ENCODE results near the gene HPS6.

GRCh38 chr10:102090772-102091171 lies 25.6 kb downstream of the HPS6 start:
- TF ChIP-seq RARB (CRISPR knock-in tag; IDR thresholded peaks at IDR 0.05) (no peak), ZNF70 (CRISPR knock-in tag; IDR thresholded peaks at IDR 0.05) (no peak), CREB5 (CRISPR knock-in tag; IDR thresholded peaks at IDR 0.05; ENCODE audit: low read depth) (no peak), ZFP30 (CRISPR knock-in tag; IDR thresholded peaks at IDR 0.05) (no peak), ZNF8 (CRISPR knock-in tag; IDR thresholded peaks at IDR 0.05) (no peak), TSHZ2 (CRISPR knock-in tag; IDR thresholded peaks at IDR 0.05) (no peak)
- TF ChIP-seq, protein P1, sequence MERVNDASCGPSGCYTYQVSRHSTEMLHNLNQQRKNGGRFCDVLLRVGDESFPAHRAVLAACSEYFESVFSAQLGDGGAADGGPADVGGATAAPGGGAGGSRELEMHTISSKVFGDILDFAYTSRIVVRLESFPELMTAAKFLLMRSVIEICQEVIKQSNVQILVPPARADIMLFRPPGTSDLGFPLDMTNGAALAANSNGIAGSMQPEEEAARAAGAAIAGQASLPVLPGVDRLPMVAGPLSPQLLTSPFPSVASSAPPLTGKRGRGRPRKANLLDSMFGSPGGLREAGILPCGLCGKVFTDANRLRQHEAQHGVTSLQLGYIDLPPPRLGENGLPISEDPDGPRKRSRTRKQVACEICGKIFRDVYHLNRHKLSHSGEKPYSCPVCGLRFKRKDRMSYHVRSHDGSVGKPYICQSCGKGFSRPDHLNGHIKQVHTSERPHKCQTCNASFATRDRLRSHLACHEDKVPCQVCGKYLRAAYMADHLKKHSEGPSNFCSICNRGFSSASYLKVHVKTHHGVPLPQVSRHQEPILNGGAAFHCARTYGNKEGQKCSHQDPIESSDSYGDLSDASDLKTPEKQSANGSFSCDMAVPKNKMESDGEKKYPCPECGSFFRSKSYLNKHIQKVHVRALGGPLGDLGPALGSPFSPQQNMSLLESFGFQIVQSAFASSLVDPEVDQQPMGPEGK (CRISPR knock-in tag; IDR thresholded peaks at IDR 0.05; ENCODE audit: borderline replicate concordance) = no peak
- TF ChIP-seq, protein P2, sequence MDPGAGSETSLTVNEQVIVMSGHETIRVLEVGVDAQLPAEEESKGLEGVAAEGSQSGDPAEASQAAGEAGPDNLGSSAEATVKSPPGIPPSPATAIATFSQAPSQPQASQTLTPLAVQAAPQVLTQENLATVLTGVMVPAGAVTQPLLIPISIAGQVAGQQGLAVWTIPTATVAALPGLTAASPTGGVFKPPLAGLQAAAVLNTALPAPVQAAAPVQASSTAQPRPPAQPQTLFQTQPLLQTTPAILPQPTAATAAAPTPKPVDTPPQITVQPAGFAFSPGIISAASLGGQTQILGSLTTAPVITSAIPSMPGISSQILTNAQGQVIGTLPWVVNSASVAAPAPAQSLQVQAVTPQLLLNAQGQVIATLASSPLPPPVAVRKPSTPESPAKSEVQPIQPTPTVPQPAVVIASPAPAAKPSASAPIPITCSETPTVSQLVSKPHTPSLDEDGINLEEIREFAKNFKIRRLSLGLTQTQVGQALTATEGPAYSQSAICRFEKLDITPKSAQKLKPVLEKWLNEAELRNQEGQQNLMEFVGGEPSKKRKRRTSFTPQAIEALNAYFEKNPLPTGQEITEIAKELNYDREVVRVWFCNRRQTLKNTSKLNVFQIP (CRISPR knock-in tag; IDR thresholded peaks at IDR 0.05; ENCODE audit: borderline replicate concordance, low read depth) = no peak

Data from SK-N-SH treated with all-trans-retinoic acid at 6 μM for 48 hours (cell line).